ENCODE data around the gene TACC3.

The TACC3 gene

DNA sequence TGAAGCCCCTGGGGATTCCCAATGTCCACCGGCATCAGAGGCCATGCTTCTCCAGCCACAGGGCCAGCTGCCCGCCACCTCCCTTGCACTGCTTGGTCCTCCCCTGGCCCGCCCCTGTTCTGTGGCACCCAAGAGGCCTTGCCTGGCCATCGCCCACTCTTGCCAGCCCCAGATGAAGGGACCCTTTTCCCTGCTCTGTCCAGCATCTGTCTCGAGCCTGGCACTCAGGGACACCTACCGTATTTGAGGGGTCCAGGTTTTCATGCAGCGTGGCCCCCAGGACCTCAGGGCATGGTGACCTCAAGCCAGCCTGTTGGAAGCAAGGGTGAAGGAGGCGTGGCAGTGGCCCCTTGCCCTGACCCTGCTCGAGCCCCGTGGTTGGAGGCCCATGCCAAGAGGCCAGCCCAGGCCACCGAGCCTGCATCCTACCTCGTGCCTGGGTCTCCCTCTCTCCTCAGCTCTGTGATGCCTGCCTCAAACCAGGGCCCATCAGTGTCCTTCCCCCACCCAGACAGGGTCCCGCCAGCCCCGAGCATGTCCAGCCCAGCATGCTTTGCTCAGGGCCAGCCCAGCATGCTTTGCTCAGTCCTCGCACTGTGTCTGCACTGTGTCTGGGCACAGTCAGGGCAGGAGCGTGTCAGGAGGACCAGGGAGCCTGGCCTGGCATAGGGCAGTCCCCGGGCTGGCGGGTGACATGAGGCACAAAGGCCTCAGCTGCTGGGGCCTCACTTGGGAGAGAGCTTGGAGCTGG lies 57.5 kb downstream of the TACC3 start:
- DNase-seq: no peak

DNA sequence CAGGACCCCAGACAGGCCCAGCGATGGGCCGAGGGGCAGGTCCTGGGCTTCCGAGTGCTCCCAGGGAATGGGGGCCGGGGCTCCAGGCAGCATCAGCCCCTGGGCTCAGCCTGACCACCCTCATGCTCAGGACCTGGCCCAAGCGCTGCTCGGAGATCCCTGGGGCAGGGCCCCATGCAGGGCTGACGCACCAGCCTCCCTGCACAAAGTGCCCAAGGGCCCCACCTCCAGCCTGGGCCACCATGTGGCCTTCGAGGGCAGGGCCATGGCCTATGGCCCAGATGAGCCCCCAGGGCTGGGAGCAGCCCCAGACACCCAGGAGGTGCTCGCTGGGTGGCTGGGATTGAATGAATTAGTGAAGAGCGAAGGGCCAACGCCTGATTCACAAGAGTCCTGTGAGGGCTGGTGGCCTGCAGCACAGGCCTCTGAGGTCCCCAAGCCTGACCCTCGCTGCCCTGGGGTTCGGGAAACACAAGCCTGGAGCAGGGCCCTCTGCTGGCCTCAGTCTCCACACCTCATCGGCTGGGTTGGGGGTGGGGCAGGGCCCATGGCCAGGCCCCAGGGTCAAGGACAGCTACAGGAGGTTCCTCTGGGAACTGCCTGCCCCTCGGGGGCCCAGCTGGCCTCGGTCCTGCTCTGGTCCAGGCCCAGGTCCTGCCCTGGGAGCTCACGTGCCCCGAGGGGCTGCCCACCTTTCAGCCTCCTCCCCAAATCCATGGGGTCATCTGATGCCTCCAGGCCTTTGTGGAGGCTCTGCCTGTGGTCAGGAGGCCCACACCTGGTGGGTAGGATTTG lies 58.5 kb downstream of the TACC3 start:
- DNase-seq: no peak

DNA sequence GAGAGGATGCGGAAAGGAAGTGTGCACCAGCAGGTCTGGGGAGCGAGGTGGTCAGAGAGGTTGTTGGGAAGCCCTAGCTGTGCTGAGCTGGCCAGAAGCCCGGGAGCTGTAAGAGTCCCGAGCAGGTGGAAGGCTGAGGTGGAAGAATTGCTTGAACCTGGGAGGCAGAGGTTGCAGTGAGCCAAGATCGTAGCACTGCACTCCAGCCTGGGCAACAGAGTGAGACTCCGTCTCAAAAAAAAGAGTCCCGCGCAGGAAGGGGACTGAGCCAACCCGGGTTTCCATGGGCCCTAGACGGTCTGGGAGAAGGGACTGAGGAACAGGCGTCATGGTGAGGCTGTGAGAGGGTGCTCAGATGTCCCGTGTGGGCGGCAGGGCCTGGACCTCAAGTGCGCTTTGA lies 59.1 kb downstream of the TACC3 start:
- no peak for DNase-seq

DNA sequence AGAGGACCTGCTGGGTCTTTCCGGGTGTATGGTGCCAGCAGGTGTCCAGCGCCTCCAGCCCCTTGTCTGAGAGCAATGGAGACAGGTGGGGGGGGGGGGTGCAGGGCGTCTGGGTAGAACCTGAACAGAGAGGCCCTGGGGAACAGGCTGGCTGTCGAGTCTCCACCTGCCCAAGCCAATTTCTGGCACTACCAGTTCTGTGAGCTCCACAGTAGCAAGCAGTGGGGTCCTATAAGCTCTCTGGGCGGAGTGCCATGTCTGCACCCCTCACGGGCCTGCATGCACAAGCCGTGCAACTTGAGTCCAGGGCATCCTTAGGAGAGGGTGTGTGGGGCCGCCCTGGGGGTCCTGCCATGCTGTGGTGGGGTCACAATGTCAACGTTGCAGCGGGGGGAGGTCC lies 61.7 kb downstream of the TACC3 start:
- DNase-seq: no peak

DNA sequence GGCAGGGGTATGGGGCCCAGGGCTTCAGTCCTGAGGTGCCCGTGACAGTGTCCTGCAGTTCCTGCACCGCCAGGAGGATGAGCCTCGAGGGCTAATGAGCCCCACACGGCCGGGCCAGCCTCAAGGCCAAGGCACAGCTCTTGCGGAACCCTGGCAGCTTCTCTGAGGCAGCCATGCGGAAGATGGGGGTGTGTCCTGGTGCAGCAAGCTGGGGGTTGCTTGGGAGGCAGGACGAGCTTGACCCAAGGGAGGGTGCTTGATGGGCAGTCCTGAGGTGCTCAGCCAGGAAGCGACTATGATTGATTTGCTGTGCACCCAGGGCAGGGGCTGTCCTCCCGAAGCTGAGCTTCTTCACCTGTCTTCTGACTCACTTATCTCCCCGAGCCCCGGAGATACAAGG lies 62.6 kb downstream of the TACC3 start:
- no peak for DNase-seq

DNA sequence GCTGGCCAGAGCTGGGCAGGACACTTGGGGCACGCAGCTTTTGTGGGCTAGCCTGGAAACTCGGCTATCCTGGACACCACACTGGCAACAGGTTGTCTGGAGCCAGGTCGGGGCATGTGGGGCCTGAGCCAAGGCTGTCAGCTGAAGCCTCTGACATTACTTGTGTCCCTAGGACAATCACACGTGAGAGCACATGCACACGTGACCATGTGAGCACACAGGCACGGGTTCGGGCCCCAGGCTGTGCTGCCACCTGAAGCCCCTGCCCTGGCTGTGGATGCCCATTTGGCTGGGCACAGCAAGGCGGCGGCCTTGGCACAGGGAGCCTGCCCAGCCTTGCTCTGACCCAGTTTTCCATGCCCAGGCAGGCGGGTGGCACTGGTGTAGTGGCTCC lies 63.1 kb downstream of the TACC3 start:
- DNase-seq: no peak

DNA sequence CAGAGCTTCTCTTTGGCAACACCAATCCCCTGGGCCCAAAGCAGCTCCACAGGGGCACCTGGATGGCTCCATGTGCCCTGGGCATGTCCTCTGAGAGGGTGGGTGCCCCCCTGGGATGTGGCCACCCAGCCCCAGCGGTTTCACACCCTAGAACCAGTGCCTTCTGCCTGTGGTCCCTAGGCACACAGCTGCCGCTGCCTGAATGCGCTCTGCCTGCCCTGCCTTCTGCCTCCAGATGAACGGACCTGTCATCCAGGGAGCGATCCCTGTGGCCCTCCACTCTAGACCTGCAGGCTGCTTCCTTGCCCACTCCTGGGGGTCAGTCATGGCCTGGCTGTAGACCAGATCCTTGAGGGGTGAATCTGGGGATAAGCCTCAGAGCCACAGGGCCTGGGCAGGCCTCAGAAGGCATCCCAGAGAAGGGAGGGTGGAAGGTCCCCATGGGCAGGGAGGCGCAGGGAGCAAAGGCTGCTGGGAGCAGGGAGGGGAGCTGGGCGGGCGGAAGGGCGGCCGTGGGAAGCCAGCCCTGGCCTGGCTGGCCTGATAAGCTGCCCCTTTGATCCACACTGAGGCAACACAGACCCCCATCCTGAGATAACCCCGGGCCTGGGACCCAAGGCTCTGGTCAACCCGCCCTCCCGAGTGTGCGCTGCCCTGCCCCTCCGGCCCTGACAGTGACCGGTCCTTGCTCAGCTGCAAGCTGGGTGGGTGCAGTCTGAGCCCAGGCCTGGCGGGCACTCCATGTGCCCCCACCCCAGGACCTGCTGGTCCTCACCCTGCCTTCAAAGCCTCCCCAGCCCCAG lies 63.7 kb downstream of the TACC3 start:
- no peak for DNase-seq

DNA sequence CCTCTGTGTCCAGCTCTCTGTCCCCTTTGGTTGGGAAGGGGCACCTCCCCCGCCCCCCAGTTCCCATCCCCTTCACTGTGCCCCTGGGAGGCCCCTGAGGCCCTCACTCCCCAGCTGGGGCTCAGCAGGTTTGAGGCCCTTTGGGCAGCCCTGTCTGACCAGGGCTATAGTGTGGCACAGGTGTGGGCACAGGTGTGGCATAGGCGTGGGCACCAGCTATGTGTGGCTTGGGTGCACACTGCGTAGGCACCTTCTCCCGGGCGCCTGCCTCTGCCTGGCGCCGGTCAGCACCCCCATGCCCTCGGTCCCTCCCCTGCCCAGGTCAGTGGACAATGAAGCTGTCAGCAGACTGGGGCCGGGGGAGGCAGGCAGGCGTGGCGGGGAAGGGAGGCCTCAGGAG lies 64.3 kb downstream of the TACC3 start:
- no peak for DNase-seq

DNA sequence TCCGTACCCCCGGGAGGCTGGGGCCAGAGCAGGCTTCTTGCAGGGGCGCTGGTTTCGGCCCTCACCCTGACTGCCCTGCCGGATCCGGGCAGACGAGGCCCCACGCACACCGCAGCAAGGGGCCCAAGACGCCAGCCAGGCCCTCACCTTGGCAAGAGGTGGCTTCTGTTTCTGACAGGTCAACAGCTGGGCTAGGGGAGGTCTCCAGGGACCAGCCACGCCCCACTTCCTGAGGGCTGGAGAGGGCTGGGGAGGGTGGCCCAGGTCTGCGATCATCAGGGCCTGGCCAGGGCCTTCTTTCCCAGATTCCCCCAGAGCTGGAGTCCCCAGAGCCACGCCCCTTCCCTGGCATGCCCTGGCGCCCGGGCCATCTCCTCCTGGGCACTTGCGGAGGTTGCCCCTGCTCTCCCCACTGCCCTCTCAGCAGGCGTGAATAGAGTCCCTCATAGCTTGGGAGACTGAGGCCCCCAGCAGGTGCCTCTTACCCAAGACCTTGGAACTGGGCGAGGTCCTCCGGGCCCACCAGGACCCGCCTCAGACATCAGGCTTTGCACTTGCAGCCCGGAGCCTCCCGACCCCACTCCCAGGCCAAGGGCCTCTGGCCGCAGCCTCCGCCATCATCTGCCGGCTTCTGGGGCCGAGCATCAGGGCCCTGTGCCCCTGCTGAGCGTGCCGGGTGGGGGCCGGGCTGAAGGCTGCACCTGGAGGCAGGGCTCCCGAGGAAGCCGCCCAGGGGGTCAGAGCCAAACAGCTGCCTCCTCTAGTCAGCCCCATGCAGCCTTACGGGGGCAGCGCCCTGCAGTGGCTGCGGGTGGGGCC lies 65.4 kb downstream of the TACC3 start:
- no peak for DNase-seq

DNA sequence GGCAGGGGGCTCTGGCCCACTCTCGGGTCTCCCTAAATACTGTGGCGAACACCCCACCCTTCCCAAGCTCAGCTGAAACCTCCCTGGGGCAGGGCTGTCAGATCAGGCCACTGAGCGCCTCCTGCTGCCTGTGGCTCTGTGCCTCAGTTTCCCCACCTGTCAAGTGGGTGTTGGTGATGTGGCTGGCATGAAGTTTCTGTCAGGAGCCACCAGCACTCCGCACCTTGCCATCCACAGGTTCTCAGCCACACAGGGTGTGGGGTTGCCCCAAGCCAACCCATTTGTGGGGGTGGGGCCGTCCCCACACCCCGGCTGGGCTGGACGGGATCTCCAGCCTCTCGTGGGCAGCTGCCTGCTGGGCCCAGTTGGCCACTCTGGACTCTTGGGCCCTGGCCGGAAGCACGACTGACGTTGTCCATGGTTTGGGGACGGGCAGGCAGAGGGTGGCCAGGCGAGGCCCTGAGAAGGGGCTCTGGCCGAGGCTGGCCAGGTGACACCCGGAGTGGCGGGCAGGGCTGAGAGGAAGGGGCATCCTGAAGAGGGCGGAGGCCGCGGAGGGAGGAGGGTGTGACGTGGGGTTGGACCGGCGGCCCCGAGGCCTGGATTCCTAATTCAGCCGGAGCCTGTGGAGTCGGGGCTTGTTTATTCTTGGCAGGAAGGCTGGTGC lies 66.2 kb downstream of the TACC3 start:
- DNase-seq: no peak

DNA sequence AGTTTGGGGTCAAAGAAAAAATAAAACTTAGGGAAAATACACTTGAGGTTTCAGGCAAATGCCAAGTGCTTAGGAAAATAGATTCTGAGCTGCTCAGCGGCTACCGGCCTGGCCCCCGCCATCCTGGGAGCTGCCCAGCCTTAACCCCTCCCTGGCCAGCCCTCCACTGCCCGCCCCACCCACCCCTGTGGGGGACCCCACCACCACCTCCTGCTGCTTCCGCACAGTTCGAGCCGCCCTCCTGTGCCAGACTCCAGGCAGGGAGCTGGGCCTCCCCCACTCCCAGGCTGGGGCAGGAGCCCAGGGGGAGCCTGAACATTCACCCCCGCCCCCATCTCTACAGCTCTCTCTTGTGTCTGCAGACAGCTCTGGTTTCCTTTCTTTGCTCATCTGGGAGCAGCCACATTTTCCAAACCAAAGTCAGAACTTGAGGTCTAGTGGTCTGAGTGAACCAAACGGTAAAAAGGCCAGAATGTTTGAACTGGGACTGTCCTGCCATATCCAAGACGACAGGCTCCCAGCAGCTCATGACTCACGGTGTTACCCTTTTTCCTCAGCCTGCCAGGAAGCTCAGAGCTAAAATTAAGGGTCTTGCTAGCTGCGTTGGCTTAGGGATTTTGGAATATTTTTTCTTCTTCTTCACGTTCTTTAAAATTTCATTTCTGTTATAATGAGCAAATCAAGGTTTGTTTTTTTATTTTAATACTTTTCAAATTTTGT lies 67.1 kb downstream of the TACC3 start:
- no peak for DNase-seq

DNA sequence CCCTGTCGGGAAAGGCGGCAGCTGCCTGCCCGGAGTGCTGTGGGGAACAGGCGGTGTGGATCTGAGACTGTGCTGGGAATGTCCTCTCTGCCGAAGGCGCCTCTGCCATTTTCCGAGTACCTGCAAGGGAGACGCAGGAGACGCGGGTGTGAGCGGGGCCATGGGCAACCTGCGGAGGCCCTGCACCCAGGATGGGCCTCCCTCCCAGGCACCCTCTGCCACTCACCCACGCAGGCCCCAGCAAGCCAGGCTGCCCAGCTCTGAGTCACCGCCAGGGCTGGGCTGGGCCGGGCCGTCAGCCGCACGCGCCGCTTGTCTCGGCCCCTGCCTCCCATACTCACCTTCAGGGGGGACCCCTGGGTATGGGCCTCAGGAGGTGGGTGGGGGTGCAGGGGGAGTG lies 68.2 kb downstream of the TACC3 start:
- no peak for DNase-seq

DNA sequence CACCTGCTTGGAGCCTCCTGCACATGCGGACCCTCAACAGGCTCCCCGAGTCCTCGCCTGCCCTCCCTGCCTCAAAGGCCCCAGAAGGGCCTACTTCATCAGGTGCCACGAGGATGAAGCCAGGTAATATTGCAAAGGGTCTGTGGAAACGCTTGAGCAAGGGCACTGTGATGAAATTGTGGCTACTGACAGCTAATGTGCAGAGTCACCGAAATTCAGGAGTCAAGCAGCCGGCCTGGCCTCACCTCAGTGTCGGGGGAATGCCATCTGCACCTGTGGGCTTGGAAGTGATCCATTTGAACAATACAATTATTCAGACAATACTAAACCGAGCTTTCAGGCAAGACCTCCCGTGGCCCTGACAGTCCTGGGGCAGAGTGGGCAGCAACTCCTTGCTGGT lies 68.7 kb downstream of the TACC3 start:
- no peak for DNase-seq

DNA sequence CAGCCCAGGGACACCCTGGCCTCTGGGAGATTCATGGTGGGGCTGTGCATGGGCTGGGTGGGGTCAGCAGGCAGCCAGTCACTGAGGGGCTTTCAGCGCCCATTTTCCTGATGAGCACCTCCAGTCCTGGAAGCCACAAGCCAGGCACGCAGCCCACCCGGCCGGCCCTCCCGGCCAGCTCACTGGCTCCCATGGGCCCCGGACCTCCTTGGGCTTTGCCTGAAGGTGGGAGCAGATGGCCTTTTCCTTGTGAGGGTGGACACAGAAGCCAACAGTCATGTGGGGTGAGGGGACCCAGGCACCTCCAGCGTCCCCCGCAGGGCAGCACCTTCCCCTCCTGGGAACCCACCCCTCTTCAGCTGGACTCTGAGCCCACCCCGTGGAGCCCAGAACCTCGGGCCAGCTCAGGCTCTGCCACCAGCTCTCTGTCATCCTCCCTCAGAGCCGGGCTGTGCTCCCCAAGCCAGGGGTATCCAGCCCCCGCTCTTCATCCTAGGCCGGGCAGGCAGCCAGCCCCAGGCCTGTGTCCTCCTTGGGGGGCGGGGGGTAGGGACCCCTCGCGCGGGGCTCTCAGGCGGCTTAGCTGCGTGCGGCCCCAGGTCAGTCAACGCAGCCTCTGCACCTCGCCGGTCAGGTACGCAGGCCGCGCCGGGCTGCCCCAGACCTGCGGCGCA lies 71.0 kb downstream of the TACC3 start:
- no peak for DNase-seq

DNA sequence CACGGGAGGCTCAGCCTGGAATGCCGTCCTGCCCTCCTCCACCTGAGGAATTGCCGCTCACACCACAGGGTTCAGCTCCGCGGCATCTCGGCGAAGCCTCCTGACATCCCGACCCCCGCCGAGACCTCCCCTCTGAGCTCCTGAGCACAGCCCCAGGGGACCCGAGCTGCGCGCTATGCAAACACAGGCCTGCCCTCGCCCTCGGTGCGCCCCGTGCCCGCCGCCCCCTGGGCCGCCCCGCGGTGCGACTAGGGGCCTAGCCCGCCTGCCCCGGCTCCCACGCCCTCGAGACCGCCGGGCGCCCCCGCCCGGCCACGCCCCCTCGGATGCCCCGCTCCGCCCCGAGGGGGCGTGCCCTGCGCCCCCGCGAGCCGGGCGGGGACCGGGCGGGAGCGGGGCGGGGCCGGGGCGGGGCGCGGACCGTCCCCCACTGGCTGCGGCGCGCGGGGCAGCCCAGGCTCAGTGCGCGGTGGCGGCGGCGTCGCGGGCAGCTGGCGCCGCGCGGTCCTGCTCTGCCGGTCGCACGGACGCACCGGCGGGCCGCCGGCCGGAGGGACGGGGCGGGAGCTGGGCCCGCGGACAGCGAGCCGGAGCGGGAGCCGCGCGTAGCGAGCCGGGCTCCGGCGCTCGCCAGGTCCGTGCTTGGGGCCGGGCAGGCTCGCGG lies 71.6 kb downstream of the TACC3 start, which contains the start of gene FGFR3:
Gene FGFR3 (plus strand): TSS at position 462 of the 664 bp plus-strand sequence. CDS start 642 bp downstream, outside the sequence.
- DNase-seq: no peak

DNA sequence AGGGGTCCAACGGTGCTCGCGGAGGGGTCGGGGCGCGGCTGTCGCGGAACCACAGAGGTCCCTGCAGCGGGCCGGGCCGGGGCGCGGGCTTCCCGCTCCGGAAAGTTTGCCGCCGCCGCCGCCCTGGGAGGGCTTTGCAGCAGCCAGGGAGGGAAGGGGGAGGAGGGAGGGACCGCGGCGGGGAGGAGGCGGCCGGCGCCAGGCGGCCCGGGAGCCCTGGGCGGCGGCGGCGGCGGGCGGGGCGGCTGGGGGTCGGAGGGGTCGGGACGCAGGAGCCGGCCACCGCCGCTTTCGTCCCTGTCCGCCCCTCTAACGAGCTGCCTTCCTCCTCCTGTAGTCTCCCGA lies 72.1 kb downstream of the TACC3 start:
- no peak for DNase-seq

DNA sequence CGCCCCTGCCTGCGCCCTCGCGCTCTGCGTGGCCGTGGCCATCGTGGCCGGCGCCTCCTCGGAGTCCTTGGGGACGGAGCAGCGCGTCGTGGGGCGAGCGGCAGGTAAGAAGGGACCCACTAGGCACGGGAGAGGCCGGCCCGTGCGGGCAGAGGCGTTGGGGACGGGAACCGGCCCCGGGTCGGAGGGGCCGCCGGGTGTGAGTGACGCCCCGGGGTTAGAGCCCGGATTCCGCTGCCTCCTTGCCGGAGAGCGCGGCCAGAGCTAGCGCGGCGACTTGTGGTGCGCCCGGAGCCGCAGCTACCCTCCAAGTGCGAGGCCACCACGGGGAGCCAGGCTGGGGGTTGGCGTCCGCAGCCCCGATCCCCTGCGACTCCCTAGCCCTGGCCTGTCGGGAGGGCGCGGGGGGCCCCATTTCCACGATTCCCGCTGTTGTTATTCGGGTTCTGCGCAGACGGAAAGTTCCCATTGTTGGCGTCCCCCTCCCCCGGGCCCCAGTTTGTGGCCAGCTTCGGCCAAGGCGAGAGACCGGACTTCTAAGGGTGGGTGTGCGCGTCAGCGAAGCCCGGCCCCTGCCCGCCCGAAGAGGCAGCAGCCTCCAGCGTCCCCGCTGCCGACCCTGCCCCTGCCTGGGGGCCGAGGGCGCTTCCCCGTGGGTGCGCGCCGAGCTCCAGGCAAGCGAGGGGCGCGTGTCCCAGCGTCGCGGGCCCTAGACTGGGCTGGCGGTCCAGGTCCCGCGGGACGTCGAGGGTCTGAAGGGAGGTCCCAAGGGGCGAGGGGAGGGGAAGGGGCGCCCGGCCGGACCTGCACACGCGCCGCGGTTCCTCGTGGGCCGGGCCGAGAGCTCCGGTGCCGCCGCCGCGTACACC lies 72.9 kb downstream of the TACC3 start:
- DNase-seq: no peak
